Measurements from ENCODE around the gene PCTP.

The PCTP gene

GRCh38 chr17:55811536-55811935 lies 60.7 kb downstream of the PCTP start:
- no peak for DNase-seq

GRCh38 chr17:55812323-55812722 lies 61.5 kb downstream of the PCTP start:
- no peak for DNase-seq

- no peak for DNase-seq
Measured at GRCh38 chr17:55813944-55814343, 63.1 kb downstream of the PCTP start.

GRCh38 chr17:55814377-55814776 lies 63.5 kb downstream of the PCTP start:
- no peak for DNase-seq

- no peak for DNase-seq
Measured at GRCh38 chr17:55816532-55817396, 65.9 kb downstream of the PCTP start.

DNA sequence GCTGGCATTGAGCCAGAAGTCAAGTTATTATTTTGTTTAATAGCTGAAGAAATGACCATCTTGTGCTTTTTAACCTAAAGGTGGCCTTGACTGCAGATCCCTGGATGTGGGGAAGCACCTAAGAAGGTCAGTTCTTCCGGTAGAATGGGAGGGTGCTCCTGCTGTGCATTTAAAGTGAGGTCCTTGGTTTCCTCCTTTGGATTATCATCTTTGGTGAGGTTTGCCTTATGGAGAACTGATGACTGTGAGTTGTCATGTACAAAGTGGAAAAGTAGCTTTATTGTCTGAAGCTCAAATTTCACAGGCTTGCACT lies 66.5 kb downstream of the PCTP start:
- DNase-seq, result no peak

GRCh38 chr17:55818026-55818425 lies 67.2 kb downstream of the PCTP start:
- DNase-seq, result no peak

DNA sequence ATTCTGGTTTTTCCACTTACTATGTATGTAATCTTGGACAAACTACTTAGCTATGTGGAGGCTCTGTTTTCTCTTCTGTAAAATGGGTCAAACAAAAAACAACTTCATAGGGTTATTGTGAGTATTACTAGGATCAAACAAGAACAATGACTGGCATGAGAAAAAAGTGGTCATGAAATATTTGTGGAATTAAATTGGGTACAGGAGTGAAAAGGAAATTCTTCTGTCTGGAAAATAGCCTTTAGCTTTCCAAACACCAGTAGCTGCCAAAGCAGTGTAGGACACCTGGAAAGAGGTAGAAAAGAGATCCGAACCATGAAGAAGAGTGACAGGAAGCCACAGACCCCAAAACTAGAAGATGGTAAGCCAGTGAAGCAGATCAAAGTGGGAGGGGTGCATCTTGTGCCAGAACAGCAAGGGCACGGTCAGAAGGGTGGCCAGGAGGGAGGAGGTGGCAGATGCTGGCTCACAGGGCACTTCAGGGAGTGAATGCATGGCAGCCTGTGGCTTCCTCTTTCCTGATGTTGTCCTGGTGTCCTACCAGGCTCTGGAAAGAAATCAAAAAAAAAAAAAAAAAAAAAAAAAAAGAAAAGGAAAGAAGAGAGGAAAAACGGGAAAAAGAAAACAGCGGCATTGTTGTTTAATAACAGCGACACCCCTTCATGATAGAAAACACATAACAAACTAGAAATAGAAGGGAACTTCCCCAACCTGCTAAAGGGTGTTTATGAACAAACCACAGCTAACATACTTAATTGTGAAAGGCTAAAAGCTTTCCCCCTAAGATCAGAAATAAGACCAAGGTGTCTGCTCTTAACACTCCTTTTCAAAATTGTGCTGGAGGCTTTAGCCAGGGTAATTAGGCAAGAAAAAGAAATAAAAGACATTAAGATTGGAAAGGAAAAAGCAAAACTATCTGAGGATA lies 67.9 kb downstream of the PCTP start:
- DNase-seq, result no peak

DNA sequence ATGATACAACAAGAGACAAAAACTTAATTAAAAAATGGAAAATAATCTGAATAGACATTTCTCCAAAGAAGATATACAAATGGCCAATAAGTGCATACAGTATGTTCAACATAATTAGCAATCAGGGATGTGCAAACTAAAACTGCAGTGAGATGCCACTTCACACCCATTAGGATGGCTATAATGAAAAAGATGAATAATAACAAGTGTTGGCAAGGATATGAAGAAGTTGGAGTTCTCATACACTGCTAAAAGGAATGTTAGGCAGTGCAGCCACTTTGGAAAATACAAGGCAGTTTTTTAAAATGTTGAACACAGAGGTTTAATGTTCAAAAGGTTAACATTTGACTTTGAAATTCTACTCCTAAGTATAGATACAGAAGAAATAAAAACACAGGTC lies 69.8 kb downstream of the PCTP start:
- no peak for DNase-seq

GRCh38 chr17:55822028-55822427 lies 71.2 kb downstream of the PCTP start:
- no peak for DNase-seq

DNA sequence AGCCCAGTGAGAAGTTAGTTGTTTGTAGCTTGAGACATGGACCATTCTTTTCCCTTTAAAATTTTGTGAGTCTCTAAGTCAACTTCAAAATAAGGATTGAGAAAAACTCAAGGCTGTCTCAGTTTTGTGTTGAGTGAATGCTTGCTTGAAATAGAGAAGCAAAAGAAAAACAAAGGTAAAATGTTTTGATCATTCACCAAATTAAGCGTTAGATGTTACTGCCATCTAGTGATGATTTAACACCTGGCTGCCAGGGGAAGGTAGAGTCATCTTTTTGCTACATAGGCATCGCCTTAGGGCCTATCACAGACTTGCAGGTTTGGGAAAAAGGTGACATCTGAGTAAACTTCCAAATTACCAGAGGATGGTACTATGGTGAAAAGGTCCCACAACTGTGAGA lies 74.4 kb downstream of the PCTP start:
- DNase-seq, result peak; percentile 12
